HG03457 (cell line): Measurements from ENCODE around the gene HLTF.
A peak's percentile ranks its signal among the peaks of the same experiment; 100 is the strongest.

Experiments used
- ATAC-seq: cut with Tn5 transposase; IDR thresholded peaks from one replicate; pipeline ENCODE4 v1.9.1; 2021; ENCODE audit warnings: moderate number of reproducible peaks; ENCODE audit not compliant: unreplicated experiment

Gene HLTF

DNA sequence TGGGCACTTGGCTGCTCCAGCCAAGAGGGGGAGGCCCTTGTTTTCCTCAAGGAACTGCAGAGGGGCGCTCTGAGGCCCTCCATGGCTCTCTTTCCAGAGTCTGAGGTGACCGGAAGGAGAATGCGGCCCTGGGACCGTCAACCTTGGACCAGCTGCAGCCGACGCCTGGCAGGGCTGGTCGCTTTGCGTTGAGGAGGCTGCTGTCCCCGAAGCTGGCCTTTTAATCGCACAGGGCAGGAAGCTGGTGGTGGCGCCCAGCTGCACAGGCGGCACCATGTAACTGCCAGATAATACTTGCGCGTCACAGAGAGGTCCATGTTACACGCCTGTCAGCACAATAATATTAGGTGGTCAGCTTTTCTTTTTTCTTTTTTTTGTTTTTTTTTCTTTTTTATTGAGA lies 875 bp upstream of the HLTF start:
- ATAC-seq, result no peak

DNA sequence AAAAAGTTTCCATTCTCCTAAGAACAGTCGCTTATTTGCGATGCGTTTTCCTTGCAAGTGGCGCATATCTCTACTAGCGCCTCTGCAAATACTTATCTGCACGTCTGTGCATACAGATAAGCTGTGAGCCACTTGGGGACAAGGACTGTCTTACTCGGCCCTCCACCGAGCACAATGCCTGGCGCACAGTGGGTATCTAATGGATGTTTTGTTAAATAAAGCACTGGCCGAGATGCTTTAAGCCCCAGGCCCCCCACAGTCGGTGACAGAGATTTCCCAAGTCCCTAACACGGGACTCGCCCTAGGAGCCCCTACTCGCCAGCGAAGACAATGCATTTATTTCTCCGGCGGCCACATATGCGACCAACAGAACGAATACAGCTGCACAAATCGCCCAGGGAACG lies 503 bp downstream of the HLTF start:
- peak; percentile 29 for ATAC-seq

DNA sequence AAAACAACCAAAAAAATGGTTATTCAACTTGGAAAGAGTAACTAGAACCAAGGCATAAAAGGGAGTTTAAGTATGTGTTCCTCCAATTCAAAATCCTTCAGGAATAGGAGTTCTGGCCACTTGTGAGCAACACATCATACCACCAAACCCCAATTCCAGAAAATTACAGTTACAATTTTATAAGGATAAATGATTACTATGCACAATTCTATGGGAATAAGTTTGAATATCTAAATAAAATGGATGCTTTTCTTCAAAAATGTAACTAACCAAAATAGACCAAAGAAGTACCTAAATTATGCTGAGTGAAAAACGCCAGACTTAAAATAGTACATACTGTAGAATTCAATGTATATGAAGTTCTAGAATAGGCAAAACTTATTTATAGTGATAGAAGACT lies 4.6 kb downstream of the HLTF start:
- no peak for ATAC-seq

DNA sequence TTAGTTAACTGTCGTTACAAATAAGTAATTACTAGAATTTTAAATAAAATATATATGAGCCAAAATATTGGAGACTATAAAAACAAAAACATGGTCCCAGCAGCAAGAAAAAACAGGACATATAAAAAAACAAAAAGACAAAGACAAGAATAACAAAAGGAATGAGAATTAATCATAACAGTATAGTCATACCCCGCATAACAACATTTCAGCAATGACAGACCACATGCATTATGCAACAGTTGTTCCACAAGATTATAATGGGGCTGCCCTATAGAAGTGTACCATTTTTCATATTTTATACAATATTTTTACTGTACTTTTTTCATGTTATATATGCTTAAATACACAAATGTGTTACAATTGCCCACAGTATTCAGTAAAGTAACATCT lies 5.6 kb downstream of the HLTF start:
- ATAC-seq, result no peak

DNA sequence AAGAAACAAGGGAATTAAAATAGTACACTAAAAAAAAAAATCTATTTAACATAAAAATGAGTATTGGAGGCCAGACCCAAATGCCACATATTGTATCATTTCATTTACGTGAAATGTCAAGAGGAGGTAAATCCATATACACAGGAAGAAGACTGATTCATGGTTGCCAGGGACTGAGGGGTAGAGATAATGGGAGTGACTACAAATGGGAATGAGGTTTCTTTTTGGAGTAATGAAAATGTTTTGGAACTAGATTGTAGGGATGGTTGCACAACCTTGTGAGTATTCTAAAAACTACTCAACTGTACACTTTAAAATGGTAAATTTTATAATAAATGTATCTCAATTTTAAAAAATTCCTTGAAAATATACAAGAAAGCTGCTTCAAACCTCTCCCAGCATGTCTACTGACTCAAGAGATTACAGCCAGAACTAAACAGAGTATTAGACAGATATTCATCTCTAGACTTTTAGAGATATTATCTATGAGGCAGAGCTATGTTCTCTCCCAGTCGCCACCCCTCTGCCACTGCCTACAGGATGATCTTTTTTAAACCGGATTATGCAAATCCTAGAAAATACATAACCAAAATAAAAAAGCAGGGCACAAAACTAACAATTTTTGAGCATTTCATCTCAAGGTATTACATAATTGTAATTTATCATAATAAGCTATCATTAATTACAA lies 6.2 kb downstream of the HLTF start:
- no peak for ATAC-seq

DNA sequence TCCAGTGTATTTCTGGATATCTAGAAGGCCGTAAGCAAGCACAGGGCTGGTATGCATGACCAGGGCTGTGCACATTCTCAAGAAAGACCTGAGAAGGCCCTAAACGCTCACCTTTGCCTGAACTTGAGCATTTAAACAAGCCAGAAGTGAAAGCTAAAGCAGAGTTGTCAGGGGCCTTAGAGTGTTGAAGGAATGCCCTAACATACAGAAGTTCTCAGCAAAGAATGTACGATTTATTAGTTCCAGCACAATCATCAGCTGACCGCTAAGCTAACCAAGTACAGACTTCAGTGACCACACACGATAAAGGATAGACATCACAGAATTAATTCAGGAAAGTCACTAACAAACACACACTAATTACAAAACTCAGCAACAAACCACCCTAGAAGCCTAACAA lies 8.7 kb downstream of the HLTF start:
- no peak for ATAC-seq

DNA sequence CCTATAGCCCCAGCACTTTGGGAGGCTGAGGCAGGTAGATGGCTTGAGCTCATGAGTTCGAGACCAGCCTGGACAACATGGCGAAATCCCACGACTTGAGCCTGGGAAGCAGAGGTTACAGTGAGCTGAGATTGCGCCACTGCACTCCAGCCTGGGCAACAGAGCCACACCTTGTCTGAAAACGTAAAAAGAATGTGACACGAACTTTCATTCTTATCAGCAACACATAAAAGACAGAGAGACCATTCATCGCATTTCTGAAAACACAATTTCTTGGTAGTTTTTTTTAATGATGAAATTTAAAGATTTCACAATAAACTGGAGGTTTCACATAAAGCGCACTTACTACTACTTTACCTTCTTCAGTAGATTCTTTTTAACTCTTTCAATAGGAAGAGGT lies 18.4 kb downstream of the HLTF start:
- ATAC-seq, result no peak

DNA sequence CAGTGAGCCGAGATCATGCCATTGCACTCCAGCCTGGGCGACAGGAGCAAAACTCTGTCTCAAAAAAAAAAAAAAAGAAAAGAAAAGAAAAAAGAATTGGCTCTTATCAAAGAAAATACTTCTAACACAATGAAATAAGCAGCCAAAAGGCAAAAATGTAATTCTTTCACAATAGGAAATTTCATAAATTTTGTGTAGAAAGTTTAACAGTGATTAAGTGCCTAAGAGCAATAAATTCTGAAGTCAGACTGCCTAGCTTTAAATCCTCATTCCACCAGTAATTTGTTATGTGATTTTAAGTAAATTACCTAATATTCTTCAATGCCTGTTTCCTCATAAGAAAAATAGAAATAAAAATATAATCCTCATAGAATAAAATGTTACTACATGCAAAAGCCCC lies 24.6 kb downstream of the HLTF start:
- ATAC-seq, result no peak

DNA sequence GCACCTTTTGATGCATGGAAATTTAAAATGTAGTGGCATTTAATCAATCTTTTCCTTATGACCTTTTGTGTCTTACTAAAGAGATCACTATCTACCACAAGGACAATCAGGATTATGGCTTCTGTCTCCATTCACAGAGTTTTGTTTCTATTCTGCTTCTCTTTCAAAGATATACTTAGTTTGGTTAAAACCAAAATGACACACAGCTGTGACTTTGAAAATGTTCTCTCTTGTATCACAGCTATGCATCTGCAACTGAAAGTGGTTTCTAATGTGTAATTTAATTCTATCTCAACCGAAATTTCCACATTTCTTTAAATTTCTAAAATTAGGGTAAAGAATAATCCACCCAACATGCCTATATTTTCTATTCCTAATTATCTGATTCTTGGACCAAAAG lies 27.7 kb downstream of the HLTF start:
- ATAC-seq, result no peak

DNA sequence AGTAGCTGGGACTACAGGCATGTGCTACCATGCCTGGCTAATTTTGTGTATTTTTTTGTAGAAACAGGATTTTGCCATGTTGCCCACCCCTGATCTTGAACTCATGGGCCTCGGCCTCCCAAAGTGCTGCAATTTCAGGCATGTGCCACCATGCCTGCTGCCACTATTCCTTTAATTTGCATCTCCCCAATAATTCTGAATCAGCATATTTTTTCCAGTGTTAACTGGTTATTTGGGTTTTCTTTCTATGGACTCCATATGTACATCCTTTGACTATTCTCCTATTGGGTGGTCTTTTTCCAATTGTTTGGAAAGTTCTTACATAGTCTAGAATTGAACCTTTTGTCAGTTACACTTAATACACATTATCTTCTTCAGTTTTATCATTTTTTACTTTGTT lies 28.1 kb downstream of the HLTF start:
- no peak for ATAC-seq

DNA sequence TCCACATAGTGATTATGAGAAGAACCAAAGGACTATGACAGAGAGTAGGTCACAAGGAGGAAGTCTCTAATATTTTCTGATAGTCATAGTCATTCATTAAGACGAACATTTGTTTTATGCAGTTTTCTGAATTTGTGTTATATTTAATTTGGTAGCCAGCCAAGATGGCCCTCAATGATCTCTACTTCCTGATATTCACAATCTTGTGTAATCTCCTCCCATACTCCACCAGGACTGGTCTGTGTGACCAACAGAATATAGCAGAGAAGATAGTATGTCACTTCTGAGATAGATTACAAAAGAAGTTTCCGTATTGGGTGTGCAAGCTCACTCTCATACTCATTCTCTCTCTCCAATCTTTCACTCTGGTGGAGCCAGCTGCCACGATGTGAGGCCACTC lies 30.8 kb downstream of the HLTF start:
- no peak for ATAC-seq

DNA sequence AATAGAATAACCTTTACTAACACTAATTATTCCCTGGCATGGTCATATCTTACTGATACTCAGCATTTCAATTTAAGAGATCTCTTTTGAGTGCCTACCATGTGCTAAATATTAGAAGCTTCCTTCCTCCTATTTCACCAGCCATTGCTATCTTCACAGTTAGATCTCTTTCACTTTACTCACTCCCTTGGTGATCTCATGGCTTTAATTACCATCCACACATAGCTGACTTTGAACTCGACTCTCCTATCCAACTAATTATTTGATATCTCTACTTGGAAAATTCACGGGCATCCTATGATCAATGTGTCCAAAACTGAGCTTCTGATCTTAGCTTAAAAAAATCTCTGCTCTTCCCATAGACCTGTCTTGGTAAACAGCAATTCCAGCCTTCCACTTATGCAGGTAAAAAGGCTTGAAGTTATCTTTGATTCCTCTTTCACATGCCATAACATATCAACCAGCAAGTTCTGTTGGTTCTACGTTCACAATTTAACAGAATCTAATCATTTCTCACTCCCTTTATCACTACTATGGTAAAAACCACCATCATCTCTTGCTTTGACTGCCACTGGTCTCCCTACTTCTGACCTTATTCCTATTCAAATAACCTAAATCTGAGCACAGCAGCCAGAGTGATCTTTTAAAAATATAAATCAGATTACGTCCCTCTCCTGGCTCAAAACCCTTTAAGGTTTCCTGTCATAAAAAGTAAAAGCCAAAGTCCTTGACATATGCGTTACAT lies 41.8 kb downstream of the HLTF start:
- ATAC-seq, result no peak

DNA sequence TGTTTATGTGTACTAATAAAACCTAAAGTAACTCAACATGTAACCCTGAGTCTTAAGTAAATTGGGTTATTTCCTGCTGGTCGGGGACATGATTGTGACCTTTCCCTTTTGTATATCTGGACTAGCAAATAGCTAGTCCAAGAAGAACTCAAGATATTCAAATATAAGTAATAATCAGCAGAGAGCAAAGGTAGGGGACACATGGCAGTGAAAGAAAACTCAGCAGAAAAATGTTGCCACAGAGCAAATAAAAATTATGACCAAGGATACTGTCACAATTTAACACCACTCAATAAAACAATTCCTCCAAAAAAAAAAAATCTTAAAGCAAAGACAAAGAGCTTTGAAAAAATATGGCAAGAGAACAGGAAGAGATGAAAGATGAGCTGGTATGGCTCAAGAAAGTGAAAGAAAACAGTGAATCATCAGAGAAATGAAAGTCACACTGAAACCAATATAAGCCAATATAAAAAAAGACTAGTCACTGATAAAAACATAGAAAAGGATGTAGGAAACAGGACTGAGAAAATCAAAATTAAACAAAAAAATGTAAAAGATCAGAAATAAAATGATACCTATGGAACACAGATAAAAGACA lies 43.4 kb downstream of the HLTF start:
- ATAC-seq, result peak; percentile 65

DNA sequence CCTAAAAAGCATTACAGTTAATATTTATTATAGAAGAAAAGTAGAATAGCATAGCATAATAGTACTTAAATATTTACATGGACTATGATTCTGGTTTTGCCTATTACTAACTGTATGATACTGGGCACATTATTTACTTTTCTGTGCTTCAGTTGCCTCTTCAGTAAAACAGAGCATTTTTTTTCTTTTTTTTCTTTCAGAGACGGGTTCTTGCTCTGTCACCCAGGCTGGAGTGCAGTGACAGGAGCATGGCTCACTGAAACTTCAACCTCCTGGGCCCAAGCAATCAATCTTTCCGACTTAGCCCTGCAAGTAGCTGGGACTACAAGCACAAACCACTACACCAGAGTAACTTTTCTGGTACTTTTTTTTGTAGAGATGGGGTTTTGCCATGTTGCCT lies 48.0 kb downstream of the HLTF start:
- ATAC-seq, result no peak

DNA sequence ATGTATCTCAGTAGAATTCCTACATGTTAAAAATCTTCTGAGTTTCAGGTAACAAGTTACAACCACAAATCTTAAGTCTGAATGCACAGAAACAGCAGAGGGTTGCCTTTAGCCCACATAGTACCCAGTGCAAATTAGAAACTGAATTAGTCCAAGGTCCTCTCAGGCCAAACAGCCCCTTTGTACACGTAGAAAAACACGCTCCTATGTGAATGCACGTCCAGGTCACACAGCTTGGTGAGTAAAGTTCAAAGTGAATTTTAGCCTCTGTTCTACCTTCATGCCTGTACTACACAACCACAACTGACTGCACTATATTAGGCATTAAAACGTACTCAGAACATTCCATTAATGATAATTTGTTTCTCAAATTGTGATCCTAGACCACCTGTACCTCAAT lies 48.6 kb downstream of the HLTF start:
- ATAC-seq, result no peak

DNA sequence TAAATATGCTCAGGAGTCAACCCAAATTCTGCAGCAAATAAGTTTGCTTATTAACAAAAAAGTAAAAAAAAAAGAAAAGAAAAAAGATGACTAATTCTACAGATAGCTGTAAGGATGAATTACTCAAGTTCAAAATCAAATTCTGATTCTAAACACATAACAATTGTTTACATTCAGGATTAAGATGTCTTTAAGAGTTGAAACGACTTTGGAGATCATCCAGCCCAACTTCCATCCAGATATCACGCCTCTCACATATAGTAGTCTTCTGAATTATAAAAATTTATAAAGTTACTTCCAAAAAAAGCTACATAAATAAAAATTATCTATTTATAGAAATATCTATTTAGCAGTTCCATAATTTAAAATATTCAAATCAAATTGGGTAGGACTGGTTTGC lies 55.2 kb downstream of the HLTF start:
- ATAC-seq, result no peak

DNA sequence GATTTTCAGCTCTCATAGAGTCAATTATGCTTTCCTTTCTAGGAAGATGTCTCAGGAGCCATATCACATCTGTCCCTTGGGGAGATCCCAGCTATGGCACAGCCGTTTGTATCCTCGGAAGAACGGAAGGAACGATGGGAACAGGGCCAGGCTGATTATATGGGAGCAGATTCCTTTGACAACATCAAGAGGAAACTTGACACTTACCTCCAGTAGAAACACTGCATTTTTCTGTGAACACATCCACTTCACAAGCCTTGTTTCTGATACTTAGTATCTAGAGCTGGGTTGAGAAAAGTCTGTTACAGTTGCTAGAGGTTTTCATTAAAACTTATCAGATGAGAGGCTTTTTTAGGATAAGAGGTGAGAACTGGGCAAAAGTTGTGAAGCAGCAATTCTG lies 59.6 kb downstream of the HLTF start:
- ATAC-seq, result no peak

DNA sequence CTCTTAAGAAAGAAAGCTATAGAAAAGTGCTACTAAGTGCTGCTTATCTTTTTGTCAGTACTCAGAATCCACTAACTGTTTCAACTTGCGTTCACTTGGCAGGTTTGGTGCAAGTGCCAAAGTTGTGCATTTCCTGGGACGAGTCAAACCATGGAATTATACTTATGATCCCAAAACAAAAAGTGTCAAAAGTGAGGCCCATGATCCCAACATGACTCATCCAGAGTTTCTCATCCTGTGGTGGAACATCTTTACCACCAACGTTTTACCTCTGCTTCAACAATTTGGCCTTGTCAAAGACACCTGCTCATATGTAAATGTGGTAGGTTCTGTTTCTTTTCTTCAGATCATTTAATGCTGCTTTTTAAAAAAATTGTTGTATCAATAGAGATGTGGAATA lies 62.4 kb downstream of the HLTF start:
- no peak for ATAC-seq

DNA sequence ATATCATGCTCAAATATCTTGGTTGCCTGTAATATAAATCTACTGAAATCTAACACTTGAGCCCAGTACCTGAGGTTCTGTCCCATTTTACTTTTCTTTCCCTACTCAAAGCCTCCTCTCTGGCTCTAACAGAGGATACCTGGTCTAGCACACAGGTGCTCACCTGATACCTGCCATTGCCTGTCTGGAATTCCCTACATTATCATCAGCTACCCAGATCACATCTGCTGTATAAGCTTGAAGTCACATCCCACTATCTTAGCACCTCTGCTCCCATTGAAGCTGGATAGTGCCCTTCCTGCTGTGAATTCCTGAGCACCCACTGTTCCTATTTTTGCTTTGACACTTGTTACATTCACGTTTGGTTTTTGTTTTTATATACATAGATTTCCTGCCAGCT lies 64.5 kb downstream of the HLTF start:
- ATAC-seq, result no peak

DNA sequence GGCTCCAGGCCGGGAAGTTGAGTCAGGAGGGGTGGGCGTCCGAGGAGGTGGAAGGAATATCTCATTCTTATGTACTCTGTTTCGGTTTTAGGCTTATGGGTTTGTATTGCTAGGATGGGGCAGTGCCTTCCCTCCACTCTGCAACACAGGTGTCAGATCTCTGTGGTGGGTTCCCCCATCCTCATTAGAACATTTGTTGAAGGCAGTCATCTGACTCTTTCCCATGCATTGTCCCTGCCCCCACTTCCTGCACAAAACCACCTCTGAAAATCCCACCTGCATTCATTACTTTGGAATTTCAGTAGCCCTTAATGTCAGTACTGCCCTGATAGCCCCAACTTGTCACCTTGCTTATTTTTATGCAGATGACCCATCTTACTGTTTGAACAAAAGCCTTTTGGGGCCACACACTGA lies 65.5 kb downstream of the HLTF start:
- no peak for ATAC-seq

DNA sequence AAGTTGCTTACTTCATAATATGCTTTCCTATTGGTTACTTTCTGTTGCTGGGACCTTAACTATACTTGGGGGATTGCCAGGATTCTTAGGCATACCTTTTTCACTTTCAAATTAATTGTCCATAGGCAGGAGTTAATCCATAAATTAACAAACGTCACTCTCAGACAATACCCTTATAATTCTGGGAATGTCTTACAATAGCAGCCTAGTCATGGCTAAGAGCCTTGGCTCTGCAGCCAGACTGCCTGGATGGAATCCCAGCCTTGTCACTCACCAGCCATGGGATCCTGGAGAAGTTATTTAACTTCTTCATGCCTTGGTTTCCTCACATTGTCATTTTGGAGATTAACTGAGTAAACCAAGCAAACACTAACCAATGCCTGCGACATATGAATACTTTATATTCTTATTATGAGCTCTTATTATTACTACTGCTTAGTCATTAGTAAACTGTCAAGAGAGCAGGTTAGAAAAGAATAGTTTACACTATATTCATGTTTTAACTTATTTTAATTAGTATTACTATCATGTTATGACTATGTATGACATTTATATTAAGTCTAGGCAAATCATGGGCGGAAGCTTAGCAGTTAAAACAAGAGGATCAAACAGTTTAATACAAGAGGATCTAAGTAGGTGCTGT lies 66.0 kb downstream of the HLTF start:
- ATAC-seq, result no peak

DNA sequence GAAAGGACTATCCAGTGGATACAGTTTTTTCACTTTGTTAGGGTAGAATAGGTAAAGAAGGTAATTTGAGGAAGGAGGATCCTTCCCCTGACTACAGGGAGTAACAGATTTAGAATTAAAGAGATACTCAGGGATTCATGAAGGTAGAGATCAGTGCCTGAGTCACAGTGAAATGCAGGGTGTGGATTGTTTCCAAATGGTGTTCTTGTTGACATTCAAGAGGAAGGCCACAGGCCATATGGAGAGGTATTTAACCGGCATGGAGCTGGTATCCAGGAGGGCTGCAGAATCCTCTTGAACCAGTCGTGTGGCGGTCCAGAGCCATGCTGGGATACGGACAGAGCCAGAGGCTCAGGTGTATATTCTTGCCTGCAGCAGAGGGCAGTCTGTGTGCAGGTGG lies 66.8 kb downstream of the HLTF start:
- no peak for ATAC-seq
